HepG2 (cell line): ENCODE results near the gene SOAT1. TPM values are rescaled to one million over a fixed set of nuclear protein-coding genes. Genes with fewer than 3 reads are reported as not detected.

Source experiments
- ARNT2 ChIP-seq: sonication (generic); formaldehyde crosslinking; IDR thresholded peaks from 2 replicates; pipeline ENCODE4 v1.8.0; 2022; ENCODE audit warnings: mild to moderate bottlenecking, low read depth, missing genetic modification reagents, moderate library complexity
- CBX2 ChIP-seq, 2 experiments: fragments of 200-600 bp in 1 of 2; sonication (generic); formaldehyde crosslinking in 1 of 2; IDR thresholded peaks; 2 replicates each; pipeline versions ENCODE4 v1.7.0 to v1.8.1; 2018 to 2022; ENCODE audit warnings: low read depth in 2 of 2, low read length in 1 of 2, mild to moderate bottlenecking in 1 of 2, missing genetic modification reagents in 1 of 2
- DPF2 ChIP-seq: sonication (generic); formaldehyde crosslinking; IDR thresholded peaks from 2 replicates; pipeline ENCODE4 v1.4.0; 2020; ENCODE audit warnings: mild to moderate bottlenecking, low read depth, missing genetic modification reagents, borderline replicate concordance
- HMGA1 ChIP-seq: sonication (generic); formaldehyde crosslinking; conservative IDR thresholded peaks from 2 replicates; pipeline ENCODE4 v1.4.0; 2020; ENCODE audit warnings: missing genetic modification reagents
- MXD4 ChIP-seq: IDR thresholded peaks from 2 replicates; pipeline ENCODE4 v1.6.1; 2016; ENCODE audit warnings: mild to moderate bottlenecking, missing biosample characterization, missing genetic modification reagents
- RELA ChIP-seq: sonication (generic); formaldehyde crosslinking; IDR thresholded peaks from 2 replicates; pipeline ENCODE4 v1.4.0; 2020; ENCODE audit warnings: missing genetic modification reagents
- SIN3A ChIP-seq: IDR thresholded peaks from 2 replicates; pipeline ENCODE4 v1.6.1; 2011; ENCODE audit warnings: low read depth, mild to moderate bottlenecking, control low read depth, low read length, borderline replicate concordance
- ZFAT ChIP-seq: sonication (generic); formaldehyde crosslinking; conservative IDR thresholded peaks from 2 replicates; pipeline ENCODE4 v1.8.1; 2023; ENCODE audit warnings: missing genetic modification reagents, inconsistent platforms
- ZNF180 ChIP-seq: sonication (generic); formaldehyde crosslinking; IDR thresholded peaks from 2 replicates; pipeline ENCODE4 v1.4.0; 2020; ENCODE audit warnings: low read depth, missing genetic modification reagents, borderline replicate concordance
- ZNF296 ChIP-seq: sonication (generic); formaldehyde crosslinking; conservative IDR thresholded peaks from 2 replicates; pipeline ENCODE4 v1.5.0; 2020; ENCODE audit warnings: mild to moderate bottlenecking, missing genetic modification reagents
- ZNF33B ChIP-seq: sonication (generic); formaldehyde crosslinking; IDR thresholded peaks from 2 replicates; pipeline ENCODE4 v1.5.1; 2020; ENCODE audit warnings: mild to moderate bottlenecking, missing genetic modification reagents
- ZNF773 ChIP-seq: sonication (generic); formaldehyde crosslinking; IDR thresholded peaks from 2 replicates; pipeline ENCODE4 v1.4.0; 2020; ENCODE audit warnings: missing genetic modification reagents, borderline replicate concordance
- polyA plus RNA-seq, 8 experiments: library from polyadenylated mRNA; depleted of rRNA in 3 of 8; stranded (reverse) in 7 of 8; unstranded in 1 of 8; fragments of >200 nt; fragmentation: Illumina TruSeq in 4 of 8; extraction: Trizol in 4 of 8; gene quantifications; 2 replicates each; pipeline versions ENCODE4 v1.2.1 to v1.2.3, GENCODE V29; 2011 to 2016; ENCODE audit warnings: low read depth in 4 of 8, missing spikeins in 1 of 8, mixed read lengths in 1 of 8; ENCODE audit not compliant: insufficient read depth in 1 of 8
- total RNA-seq, 5 experiments: library from RNA; depleted of rRNA; stranded (reverse); fragments of >200 nt; fragmentation: Illumina TruSeq; extraction: Trizol; gene quantifications; 2 replicates each; pipeline ENCODE4 v1.2.3, GENCODE V29; 2016; ENCODE audit warnings: low read depth in 1 of 5
- TF ChIP-seq, protein P1 (sequence below): sonication (generic); formaldehyde crosslinking; IDR thresholded peaks from 2 replicates; pipeline ENCODE4 v1.5.0; 2020; ENCODE audit warnings: missing genetic modification reagents
- TF ChIP-seq, protein P2 (sequence below): sonication (generic); formaldehyde crosslinking; IDR thresholded peaks from 2 replicates; pipeline ENCODE4 v1.4.0; 2020; ENCODE audit warnings: low read depth, missing genetic modification reagents
- TF ChIP-seq, protein P3 (sequence below): sonication (generic); formaldehyde crosslinking; IDR thresholded peaks from 2 replicates; pipeline ENCODE4 v1.5.1; 2020; ENCODE audit warnings: missing genetic modification reagents, mild to moderate bottlenecking, borderline replicate concordance
- TF ChIP-seq, protein P4 (sequence below): sonication (generic); formaldehyde crosslinking; IDR thresholded peaks from 2 replicates; pipeline ENCODE4 v1.4.0; 2020; ENCODE audit warnings: missing genetic modification reagents, borderline replicate concordance
- TF ChIP-seq, protein P5 (sequence below): sonication (generic); formaldehyde crosslinking; IDR thresholded peaks from 2 replicates; pipeline ENCODE4 v1.8.0; 2022; ENCODE audit warnings: mild to moderate bottlenecking, missing genetic modification reagents, borderline replicate concordance

The SOAT1 gene
- total and polyA plus RNA-seq, 2 of the 13 experiments (the other 11 are each of a cell fraction or from before 2014, with no cell fraction given), result 22.3 to 52.0 TPM

DNA sequence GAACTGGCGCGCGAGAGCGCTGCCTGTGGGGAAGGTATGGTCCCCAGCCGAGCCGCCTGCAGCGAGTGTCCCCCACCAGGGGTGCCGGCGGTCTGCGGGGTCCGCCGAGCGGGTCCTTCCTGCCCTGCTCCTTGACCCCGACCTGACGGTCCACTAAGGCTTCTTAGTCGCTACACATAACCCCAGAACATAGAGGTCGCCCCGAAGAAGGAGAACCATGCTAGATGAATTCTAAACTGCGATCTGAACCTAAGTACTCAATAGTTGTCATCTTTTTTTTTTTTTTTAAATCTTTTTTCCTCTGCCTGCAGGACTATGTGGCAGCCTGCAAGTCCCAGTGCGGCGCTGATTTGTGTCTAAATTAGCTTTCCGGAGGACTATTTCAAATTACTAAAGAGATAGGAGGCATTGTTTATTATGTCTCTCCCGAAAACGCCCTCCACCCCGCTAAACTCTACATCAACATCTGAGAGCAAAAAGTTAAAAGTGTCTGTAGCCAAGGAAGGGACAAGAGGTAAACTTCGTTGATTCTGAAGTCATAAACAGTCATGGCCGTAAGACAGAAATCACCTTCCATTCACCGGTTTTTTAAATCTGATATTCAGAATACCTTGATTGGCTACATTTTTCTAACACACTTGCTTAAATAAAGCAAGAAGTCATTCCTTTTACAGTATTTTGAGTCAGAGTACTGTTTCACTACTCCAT is 72.7 kb downstream of the SOAT1 start (continued):
- TF ChIP-seq, protein P1, sequence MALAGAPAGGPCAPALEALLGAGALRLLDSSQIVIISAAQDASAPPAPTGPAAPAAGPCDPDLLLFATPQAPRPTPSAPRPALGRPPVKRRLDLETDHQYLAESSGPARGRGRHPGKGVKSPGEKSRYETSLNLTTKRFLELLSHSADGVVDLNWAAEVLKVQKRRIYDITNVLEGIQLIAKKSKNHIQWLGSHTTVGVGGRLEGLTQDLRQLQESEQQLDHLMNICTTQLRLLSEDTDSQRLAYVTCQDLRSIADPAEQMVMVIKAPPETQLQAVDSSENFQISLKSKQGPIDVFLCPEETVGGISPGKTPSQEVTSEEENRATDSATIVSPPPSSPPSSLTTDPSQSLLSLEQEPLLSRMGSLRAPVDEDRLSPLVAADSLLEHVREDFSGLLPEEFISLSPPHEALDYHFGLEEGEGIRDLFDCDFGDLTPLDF (CRISPR knock-in tag), result no peak
- TF ChIP-seq ZFAT (CRISPR knock-in tag) (no peak), ZNF33B (CRISPR knock-in tag) (no peak), RELA (CRISPR knock-in tag) (no peak), ZNF773 (CRISPR knock-in tag) (0 out of 2 replicates have a peak, but pooled peaks have one; percentile 2), MXD4 (CRISPR knock-in tag) (0 out of 2 replicates have a peak, but pooled peaks have one; percentile 17), ARNT2 (no peak), HMGA1 (CRISPR knock-in tag) (no peak), SIN3A (no peak), CBX2 (IDR thresholded peaks at IDR 0.05; ENCODE audit: low read depth, low read length) (no peak), CBX2 (CRISPR knock-in tag; IDR thresholded peaks at IDR 0.05; ENCODE audit: low read depth) (no peak), ZNF296 (no peak), ZNF180 (CRISPR knock-in tag) (no peak), DPF2 (CRISPR knock-in tag) (no peak)
- TF ChIP-seq, protein P2, sequence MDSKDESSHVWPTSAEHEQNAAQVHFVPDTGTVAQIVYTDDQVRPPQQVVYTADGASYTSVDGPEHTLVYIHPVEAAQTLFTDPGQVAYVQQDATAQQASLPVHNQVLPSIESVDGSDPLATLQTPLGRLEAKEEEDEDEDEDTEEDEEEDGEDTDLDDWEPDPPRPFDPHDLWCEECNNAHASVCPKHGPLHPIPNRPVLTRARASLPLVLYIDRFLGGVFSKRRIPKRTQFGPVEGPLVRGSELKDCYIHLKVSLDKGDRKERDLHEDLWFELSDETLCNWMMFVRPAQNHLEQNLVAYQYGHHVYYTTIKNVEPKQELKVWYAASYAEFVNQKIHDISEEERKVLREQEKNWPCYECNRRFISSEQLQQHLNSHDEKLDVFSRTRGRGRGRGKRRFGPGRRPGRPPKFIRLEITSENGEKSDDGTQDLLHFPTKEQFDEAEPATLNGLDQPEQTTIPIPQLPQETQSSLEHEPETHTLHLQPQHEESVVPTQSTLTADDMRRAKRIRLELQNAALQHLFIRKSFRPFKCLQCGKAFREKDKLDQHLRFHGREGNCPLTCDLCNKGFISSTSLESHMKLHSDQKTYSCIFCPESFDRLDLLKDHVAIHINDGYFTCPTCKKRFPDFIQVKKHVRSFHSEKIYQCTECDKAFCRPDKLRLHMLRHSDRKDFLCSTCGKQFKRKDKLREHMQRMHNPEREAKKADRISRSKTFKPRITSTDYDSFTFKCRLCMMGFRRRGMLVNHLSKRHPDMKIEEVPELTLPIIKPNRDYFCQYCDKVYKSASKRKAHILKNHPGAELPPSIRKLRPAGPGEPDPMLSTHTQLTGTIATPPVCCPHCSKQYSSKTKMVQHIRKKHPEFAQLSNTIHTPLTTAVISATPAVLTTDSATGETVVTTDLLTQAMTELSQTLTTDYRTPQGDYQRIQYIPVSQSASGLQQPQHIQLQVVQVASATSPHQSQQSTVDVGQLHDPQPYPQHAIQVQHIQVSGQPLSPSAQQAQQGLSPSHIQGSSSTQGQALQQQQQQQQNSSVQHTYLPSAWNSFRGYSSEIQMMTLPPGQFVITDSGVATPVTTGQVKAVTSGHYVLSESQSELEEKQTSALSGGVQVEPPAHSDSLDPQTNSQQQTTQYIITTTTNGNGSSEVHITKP (CRISPR knock-in tag), result peak; percentile 35; the same call in 1 of the 2 replicates
- TF ChIP-seq, protein P3, sequence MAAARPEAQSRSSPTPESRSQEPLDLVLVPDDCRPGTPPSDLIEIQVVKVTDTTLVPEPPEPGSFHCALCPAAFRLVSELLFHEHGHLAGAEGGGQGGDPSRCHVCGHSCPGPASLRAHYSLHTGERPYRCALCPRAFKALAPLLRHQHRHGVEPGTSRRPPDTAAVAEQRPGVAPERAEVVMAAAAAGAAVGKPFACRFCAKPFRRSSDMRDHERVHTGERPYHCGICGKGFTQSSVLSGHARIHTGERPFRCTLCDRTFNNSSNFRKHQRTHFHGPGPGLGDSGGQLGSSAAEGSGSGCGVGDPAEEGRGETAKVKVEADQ (CRISPR knock-in tag), result no peak
- TF ChIP-seq, protein P4, sequence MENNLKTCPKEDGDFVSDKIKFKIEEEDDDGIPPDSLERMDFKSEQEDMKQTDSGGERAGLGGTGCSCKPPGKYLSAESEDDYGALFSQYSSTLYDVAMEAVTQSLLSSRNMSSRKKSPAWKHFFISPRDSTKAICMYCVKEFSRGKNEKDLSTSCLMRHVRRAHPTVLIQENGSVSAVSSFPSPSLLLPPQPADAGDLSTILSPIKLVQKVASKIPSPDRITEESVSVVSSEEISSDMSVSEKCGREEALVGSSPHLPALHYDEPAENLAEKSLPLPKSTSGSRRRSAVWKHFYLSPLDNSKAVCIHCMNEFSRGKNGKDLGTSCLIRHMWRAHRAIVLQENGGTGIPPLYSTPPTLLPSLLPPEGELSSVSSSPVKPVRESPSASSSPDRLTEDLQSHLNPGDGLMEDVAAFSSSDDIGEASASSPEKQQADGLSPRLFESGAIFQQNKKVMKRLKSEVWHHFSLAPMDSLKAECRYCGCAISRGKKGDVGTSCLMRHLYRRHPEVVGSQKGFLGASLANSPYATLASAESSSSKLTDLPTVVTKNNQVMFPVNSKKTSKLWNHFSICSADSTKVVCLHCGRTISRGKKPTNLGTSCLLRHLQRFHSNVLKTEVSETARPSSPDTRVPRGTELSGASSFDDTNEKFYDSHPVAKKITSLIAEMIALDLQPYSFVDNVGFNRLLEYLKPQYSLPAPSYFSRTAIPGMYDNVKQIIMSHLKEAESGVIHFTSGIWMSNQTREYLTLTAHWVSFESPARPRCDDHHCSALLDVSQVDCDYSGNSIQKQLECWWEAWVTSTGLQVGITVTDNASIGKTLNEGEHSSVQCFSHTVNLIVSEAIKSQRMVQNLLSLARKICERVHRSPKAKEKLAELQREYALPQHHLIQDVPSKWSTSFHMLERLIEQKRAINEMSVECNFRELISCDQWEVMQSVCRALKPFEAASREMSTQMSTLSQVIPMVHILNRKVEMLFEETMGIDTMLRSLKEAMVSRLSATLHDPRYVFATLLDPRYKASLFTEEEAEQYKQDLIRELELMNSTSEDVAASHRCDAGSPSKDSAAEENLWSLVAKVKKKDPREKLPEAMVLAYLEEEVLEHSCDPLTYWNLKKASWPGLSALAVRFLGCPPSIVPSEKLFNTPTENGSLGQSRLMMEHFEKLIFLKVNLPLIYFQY (CRISPR knock-in tag), result no peak
- TF ChIP-seq, protein P5, sequence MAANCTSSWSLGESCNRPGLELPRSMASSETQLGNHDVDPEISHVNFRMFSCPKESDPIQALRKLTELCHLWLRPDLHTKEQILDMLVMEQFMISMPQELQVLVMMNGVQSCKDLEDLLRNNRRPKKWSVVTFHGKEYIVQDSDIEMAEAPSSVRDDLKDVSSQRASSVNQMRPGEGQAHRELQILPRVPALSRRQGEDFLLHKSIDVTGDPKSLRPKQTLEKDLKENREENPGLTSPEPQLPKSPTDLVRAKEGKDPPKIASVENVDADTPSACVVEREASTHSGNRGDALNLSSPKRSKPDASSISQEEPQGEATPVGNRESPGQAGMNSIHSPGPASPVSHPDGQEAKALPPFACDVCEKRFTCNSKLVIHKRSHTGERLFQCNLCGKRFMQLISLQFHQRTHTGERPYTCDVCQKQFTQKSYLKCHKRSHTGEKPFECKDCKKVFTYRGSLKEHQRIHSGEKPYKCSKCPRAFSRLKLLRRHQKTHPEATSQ, result no peak
